GM06990 (cell line): ENCODE measurements around the gene STXBP6.
"Not testable (repeated sequence)": the region's sequence is repeated elsewhere in the genome, so short reads cannot be mapped to it uniquely, and the experiment has no call there.

ENCODE experiments used
- DNase-seq: peaks from one replicate; pipeline ENCODE4 v3.0.0-alpha.2; 2011; ENCODE audit not compliant: insufficient read length; ENCODE audit errors: extremely low read depth
- H3K27me3 ChIP-seq: replicated peaks from 2 replicates; pipeline ENCODE4 v1.6.0; 2011; ENCODE audit warnings: low read length; ENCODE audit not compliant: control insufficient read depth, insufficient read depth
- H3K36me3 ChIP-seq: 2 replicates; pipeline ENCODE4 v1.5.1; 2011; ENCODE audit warnings: low read length; ENCODE audit not compliant: control insufficient read depth, insufficient read depth
- H3K4me3 ChIP-seq: replicated peaks from 2 replicates; pipeline ENCODE4 v1.5.1; 2011; ENCODE audit warnings: low read depth, mild to moderate bottlenecking, control low read depth, low read length
- CTCF ChIP-seq: IDR thresholded peaks from 2 replicates; pipeline ENCODE4 v1.5.1; 2011; ENCODE audit warnings: low read length, control low read depth, mild to moderate bottlenecking, inconsistent platforms; ENCODE audit not compliant: insufficient read depth, poor library complexity, severe bottlenecking

Gene STXBP6

GRCh38 chr14:24803933-24804494 is 245.9 kb downstream of the STXBP6 start:
- no peak for TF ChIP-seq CTCF
- DNase-seq = no peak
- H3K27me3 ChIP-seq = no peaks in the 10 kb centered on the region
- no peaks in the 10 kb centered on the region for H3K36me3 ChIP-seq
- no peak overlapping the region for H3K4me3 ChIP-seq

GRCh38 chr14:24803426-24803825 is 246.5 kb downstream of the STXBP6 start:
- not testable (repeated sequence) for H3K27me3 ChIP-seq, H3K36me3 ChIP-seq, H3K4me3 ChIP-seq, DNase-seq

GRCh38 chr14:24802236-24802635 is 247.7 kb downstream of the STXBP6 start:
- DNase-seq = no peak
- H3K4me3 ChIP-seq = no peak overlapping the region
- no peaks in the 10 kb centered on the region for H3K36me3 ChIP-seq
- no peaks in the 10 kb centered on the region for H3K27me3 ChIP-seq
- TF ChIP-seq CTCF = no peak

- no peak overlapping the region for H3K4me3 ChIP-seq
- no peak for TF ChIP-seq CTCF
- no peak for DNase-seq
- no peaks in the 10 kb centered on the region for H3K36me3 ChIP-seq
- H3K27me3 ChIP-seq = no peaks in the 10 kb centered on the region
Measured at GRCh38 chr14:24801024-24801423, 248.9 kb downstream of the STXBP6 start.

- no peaks in the 10 kb centered on the region for H3K36me3 ChIP-seq
Measured at GRCh38 chr14:24798911-24799462, 251.0 kb downstream of the STXBP6 start.

GRCh38 chr14:24795406-24795805 is 254.5 kb downstream of the STXBP6 start:
- no peak overlapping the region for H3K4me3 ChIP-seq
- TF ChIP-seq CTCF = no peak
- H3K36me3 ChIP-seq = no peaks in the 10 kb centered on the region
- DNase-seq = no peak
- no peaks in the 10 kb centered on the region for H3K27me3 ChIP-seq

More at GRCh38 chr14:24798911-24799462, 251.0 kb downstream of the STXBP6 start:
- TF ChIP-seq CTCF = no peak
- Histone ChIP-seq H3K27me3 (no peaks in the 10 kb centered on the region), H3K4me3 (no peak overlapping the region)
- no peak for DNase-seq
